ENCODE measurements around the gene MSI2.

GRCh38 chr17:57524839-57525568 is 268.7 kb downstream of the MSI2 start:
- no peak for TF ChIP-seq CTCF (IDR thresholded peaks at IDR 0.05)
- no peak for TF ChIP-seq POLR2A (IDR thresholded peaks at IDR 0.05)

Data from right lobe of liver (tissue), 4 donors.